Activated T-cell treated with anti-CD3 and anti-CD28 coated beads for 24 hours (primary cell): ENCODE results near the gene DCPS.
"Not testable (repeated sequence)": the region's sequence is repeated elsewhere in the genome, so short reads cannot be mapped to it uniquely, and the experiment has no call there.

ENCODE experiments used
- DNase-seq: peaks from one replicate; pipeline ENCODE4 v3.0.0-alpha.2; 2020; ENCODE audit warnings: low read depth

DCPS gene

DNA sequence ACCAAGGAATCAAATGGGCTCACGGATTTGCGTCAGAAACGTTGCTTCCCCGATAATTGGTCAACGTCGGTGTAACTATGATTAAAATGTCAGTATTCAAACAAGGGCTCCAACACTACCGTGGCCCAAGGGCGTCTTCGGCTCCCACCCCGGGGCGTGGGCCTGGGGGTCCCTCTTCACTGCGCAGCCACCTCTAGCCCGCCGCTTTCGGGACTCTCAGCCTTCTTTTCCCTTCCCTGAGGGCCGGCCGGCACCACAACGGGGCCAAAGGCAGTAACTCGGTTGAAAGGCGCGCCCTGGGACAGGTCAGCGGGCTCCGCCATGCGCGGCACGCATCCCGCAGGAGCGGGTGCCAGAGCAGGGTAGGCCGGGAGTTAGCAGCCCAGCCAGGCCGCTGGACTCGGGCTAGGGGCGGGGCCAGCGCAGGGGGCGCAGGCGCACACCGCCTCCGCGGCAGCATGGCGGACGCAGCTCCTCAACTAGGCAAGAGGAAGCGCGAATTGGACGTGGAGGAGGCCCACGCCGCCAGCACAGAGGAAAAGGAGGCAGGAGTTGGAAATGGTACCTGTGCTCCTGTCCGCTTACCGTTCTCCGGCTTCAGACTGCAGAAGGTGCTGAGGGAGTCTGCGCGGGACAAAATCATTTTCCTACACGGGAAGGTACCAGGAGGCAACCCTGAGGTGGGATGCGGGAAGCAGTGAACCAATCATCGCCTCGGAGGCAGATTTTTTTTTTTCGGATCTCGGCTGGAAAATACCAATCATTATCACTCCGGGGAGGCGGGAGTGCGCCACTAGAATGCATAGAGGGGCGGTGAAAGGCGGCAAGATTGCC, at the start of gene DCPS:
Gene DCPS, plus strand, starts transcription at position 438 of the 834 bp plus-strand sequence. Its CDS starts 21 bp downstream, at position 459.
- peak; percentile 85 for DNase-seq

DNA sequence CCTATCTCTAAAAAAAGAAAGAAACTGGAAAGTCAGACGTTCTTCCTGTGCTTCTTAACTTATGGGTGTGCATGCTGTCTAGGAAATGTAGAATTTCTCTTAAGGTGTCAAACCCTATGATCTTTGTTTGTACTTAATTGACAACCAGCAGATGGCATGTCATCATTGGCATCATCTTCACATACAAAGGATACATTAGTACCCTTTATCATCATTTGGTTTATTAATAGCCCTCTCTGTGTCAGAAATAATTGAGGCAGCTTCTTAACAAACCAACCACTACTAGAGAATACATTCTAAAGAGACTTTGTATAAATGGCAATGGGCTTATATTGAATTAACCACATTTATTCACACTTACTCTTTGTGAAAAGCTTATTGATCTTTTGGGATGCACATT, 49.0 kb upstream of the DCPS start:
- no peak for DNase-seq

DNA sequence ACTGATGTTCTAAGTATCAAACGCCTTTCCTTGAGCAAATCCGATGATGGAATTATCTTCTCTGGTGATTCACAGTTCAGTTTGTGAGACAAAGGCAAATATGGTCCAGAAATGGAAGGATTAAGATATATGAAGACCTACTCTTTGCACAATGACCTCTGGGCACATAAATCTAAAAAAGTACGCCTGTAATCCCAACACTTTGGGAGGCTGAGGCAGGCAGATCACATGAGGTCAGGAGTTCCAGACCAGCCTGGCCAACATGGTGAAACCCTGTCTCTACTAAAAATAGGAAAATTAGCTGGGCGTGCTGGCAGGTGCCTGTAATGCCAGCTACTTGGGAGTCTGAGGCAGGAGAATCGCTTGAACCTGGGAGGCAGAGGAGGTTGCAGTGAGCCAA, 48.4 kb upstream of the DCPS start:
- DNase-seq: not testable (repeated sequence)

- no peak for DNase-seq
Measured at GRCh38 chr11:126256216-126256615, 47.6 kb upstream of the DCPS start.

DNA sequence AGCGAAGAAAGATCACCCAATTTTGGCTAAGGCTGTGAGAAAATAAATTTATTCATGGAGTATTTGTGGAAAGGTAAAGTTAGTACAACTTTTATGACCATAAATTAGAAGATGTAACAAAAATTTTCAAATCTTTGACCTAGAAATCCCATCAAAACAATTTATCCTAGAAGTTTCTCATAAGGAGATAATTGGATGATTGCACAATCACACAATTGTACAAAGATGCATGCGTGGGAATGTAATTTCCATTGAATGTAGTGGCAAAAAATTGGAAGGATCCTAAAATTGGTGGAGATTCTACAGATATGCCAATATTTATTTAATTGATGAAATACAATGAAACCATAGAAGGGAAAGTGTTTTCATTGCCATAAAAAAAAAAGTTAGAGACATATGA, 46.7 kb upstream of the DCPS start:
- DNase-seq: no peak

- no peak for DNase-seq
Measured at GRCh38 chr11:126257764-126258163, 46.1 kb upstream of the DCPS start.

- DNase-seq: no peak
Measured at GRCh38 chr11:126262216-126262615, 41.6 kb upstream of the DCPS start.

- DNase-seq: no peak
Measured at GRCh38 chr11:126263489-126263888, 40.4 kb upstream of the DCPS start.

GRCh38 chr11:126265811-126266210, 38.0 kb upstream of the DCPS start:
- DNase-seq: no peak

- no peak for DNase-seq
Measured at GRCh38 chr11:126267650-126268049, 36.2 kb upstream of the DCPS start.

GRCh38 chr11:126268361-126268707, 35.5 kb upstream of the DCPS start:
- DNase-seq: no peak

GRCh38 chr11:126268708-126269579, 34.9 kb upstream of the DCPS start, which contains the start of the genes FOXRED1 and SRPRA:
TSS of gene FOXRED1 (plus strand) at chr11:126269154. CDS start at chr11:126269207, 53 bp downstream.
TSS of gene SRPRA (minus strand) at chr11:126268895. CDS start at chr11:126268804, 91 bp downstream.
- peak; percentile 100 for DNase-seq

DNA sequence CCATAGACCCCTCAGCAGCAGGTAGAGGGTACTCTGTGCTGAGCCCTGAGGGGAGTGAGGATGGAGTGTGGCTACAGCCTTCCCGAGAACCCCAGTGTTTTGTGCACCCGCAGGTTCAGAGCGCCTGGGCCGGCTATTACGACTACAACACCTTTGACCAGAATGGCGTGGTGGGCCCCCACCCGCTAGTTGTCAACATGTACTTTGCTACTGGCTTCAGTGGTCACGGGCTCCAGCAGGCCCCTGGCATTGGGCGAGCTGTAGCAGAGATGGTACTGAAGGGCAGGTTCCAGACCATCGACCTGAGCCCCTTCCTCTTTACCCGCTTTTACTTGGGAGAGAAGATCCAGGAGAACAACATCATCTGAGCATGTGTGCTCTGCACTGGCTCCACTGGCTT, 26.5 kb upstream of the DCPS start:
- no peak for DNase-seq

GRCh38 chr11:126277780-126278179, 26.1 kb upstream of the DCPS start:
- no peak for DNase-seq

GRCh38 chr11:126279191-126279590, 24.7 kb upstream of the DCPS start:
- DNase-seq: no peak

DNA sequence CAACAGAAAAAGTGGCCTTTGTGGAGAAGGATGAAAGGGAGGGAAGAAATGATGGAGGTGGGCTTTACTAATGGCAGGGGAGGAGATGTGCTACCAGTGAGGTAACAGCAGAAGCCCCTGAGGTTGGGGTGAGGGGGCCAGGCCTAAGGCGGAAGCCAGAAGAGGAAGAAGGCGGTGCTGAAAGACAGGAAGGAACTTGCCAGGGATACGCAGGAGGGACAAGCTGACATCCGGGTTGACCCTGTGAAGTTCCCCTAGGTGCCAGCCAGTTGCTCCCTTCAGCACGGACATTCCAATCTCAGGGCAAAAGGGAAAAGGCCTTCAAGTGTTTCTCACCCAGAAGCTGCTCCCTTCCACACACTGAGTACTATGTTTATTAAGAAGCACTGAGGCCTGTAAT, 23.3 kb upstream of the DCPS start:
- DNase-seq: no peak

GRCh38 chr11:126281245-126281644, 22.6 kb upstream of the DCPS start:
- DNase-seq: no peak

DNA sequence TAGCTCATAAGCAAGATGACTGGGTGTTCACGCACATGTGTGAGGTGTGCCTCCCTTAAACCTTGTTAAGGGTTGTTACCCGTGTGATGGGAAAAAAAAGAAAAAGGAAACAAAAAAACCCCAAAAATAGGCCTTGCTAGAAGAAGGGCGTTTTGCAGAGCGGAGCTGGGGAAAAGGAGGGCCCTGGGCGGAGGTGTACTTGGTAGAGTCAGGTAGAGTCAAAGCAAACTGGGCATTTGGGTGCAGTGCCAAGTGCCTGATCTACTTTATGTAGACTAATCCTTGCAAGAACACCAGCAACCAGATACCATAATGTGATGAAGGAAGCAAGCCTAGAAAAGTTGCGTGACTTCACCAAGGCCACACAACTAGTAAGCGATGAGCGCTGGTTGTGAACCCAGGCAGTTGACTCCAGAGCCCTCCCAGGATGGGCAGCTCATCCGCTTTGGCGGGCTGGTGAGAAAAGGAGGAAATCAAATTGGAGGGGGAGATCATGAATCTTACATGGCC, 22.1 kb upstream of the DCPS start:
- no peak for DNase-seq

DNA sequence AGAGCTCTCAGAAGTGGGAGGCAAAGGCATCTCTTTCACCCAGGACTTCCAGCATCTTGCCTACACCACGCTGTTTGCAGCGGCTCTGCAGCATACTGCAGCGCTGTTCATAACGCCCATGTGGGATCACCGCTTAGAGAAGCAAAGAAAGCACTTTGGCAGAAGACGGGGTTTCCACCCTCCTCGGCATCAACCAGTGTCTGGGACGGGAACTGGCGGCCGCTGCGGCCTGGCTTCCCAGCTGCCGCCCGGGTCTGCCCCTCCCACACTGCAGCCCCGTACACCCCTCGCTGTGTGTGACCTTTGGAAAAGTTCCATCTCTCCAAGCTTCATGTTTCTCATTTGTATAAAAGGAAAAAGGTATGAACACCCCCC, 21.5 kb upstream of the DCPS start:
- DNase-seq: peak; percentile 30

GRCh38 chr11:126282736-126283591, 20.9 kb upstream of the DCPS start, which contains the start of gene TIRAP:
TSS of gene TIRAP (plus strand) at chr11:126283093. CDS start at chr11:126290895, 7,802 bp downstream.
- DNase-seq: peak; percentile 30

GRCh38 chr11:126284829-126285228, 19.0 kb upstream of the DCPS start:
- peak; percentile 83 for DNase-seq

DNA sequence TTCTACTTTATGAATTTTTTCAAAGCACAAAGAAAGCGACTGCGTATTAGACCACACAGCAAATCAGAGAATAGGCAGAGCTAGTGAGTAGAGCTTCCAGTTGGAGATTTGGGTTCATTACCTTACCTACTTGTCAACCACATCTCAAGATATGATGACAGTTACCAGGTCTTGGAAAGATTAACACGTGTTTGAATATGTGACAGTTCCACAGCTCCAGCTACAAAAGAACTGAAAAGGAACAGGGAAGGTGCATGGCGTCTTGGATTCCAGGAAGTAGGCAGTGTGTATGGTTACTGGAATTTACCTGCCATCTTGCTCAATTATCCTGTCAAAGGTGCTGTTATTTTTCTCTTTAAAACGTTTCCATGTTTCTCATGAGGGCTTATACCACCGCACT, 15.6 kb upstream of the DCPS start:
- no peak for DNase-seq
